Measurements from ENCODE around the gene IQSEC1.
"Not testable (repeated sequence)": the region's sequence is repeated elsewhere in the genome, so short reads cannot be mapped to it uniquely, and the experiment has no call there.

Gene IQSEC1

DNA sequence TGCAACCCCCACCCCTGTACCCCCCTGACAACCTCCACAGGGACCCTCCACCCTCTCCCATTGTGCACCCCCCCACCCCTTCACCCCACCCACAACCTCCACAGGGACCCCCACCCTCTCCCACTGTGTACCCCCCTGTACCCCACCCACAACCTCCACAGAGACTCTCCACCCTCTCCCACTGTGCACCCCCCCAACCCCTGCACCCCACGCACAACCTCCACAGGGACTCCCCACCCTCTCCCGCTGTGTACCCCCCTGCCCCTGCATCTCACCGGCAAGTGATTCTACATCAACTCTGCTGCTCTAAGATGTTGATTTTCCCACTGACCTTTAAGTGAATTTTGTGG, 180.4 kb downstream of the IQSEC1 start:
- DNase-seq (ENCODE audit: low read depth): no peak

DNA sequence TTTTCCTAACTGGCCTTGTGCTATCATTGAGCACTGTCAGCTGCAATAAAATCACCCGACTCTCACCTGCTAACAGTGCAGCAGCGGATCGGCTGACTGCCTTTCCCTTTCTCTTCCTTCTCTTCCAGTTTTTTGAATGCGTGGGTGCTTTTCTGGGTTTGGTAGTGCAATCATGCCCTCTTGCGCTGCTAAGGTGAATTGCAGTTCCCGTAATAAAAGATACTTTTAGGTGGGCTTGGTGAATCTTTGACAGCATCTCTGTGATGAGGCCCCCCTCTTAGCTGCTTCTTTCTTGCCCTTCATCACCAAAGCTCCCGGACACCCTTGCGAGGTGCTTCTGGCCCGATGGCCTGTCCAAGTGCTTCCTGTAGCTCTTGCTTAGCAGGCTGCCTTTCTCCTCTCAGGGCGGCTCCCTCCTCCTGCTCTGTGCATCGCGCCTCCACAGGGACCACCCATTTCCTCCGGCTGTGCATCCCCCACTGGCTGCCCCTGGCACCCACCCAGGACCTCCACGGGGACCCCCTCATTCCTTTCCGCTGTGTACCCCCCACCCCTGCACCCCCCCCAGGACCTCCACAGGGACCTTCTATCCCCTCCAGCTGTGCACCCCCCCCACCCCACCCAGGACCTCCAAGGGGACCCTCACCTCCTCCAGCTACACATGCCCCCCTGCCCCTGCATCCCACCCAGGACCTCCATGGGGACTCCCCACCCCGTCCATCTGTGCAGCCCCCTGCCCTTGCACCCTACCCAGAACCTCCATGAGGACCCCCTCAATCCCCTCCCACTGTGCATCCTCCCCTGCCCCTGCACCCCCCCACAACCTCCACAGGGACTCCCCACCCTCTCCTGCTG, 181.0 kb downstream of the IQSEC1 start:
- DNase-seq (ENCODE audit: low read depth): peak; percentile 21

DNA sequence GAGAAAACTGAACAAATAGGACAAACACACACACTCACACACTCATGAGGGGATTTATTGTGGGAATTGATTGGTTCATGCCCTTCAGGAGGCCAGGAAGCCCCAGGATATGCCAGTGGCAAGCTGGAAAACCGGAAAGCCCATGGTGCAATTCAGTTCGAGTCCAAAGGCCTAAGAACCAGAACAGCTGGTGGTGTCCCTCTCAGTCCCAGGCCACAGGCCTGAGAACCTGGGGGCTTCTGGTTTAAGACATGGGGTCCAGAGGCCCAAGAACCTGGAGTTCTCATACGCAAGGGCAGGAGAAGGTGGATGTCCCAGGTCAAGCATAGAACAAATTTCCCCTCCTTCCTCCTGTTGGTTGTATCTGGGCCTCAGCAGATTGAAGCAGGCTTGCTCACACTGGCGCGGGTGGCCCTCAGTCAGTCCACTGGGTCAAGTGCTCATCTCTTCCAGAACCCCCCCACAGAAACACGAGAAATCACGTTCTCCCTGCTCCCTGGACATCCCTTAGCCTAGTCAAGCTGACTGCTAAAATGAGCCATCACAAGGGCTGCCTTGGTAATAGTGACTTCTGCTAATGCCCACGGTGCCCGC, 181.7 kb downstream of the IQSEC1 start:
- DNase-seq (ENCODE audit: low read depth): no peak

DNA sequence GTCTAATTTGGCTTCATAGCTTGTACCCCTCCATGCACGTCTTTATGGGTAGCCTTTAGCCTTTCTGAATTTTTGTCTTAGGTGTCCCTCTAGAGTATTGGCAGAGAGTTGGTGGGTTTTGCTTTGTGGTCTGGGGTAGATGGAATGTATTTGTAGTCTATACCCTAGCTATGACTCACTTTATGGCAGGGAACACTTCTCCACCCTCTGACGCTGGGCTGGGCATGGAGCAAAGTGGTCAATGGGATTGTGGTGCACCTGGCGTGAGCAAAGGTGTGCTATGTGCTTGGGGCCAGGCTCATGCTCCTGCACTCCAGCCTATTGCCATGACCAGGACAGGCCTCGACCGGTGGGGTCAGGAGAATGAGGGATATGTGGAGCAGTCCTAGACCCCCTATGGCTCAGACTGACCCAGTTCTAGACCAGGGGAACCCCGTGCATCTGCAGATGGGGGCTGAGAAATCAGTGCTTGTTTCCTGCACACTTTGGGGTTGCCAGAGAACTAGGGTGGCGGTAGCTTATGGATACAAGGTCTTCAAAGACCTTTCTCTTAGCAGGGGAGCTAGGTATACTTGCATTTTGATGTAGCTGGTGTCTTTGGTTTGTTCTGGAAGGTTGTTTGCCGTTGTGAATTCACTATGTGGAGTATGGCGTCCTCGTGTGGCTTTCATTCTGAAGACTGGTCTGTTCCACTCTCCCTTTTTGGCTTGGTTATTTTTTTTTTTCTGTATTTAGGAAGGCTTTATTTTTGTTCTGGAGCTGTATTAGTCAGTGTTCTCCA, 182.4 kb downstream of the IQSEC1 start:
- no peak for DNase-seq (ENCODE audit: low read depth)

DNA sequence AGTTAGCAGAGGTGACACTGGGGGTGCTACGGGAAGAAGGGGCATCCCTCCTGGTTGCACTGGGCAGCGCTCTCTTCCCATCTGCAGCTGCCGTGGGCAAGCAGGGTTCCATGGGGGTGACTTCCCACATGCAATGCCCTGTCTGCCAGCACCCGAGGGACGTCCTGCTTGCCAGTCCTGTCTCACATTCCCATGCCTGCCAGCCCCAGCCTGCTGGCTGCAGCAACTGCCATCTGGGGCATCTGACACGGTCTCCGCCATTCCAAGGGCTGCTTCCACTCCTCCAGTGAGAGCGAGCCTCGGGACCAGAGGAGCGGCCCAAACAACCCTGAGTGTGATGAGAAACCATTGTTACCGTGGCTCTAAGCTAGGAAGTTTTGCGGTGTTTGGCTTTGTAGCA, 186.5 kb downstream of the IQSEC1 start:
- DNase-seq (ENCODE audit: low read depth): no peak

DNA sequence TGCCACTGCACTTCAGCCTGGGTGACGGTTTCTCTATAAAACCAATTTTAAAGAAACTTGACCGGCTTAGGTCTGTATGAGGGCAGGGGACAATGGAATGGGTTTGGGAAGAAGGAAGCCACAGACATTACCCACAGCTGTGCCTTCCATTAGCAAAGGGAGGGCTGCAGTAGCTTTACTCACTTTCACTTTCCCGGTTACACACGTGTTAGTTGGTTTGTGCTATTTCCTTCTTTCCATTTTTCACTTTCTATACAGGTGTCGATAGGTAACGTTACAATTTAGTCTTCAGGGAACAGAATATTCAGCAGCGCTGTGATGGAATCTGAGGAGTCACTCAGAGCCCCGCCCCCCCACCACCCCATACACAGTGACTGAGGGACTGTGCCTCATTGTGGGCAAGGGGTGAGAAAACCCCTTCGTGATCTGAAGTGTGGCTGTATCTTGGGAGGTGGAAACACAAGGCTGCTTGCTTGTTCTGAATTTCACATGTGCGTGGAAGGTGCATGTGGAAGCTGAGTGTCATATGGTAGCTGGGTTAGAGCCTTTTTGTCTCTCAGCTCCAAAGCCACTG, 187.0 kb downstream of the IQSEC1 start:
- DNase-seq (ENCODE audit: low read depth): no peak

DNA sequence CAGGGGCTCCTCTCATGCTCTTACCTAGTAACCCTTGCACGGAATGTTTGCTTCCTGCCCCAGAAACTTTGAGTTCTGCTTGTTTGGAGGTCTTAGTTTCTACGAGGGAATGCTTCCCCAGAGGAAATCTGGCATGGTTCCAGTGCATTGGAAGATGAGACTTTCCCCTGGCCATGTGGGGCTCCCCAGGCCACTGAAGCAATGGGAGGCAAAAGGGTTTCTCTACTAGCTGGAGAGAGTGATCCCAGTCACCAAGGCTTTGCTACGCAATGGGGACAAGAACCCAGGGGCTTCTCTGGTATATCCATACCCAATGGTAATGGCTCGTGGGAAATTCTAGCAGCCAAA, 187.7 kb downstream of the IQSEC1 start:
- DNase-seq (ENCODE audit: low read depth): no peak

DNA sequence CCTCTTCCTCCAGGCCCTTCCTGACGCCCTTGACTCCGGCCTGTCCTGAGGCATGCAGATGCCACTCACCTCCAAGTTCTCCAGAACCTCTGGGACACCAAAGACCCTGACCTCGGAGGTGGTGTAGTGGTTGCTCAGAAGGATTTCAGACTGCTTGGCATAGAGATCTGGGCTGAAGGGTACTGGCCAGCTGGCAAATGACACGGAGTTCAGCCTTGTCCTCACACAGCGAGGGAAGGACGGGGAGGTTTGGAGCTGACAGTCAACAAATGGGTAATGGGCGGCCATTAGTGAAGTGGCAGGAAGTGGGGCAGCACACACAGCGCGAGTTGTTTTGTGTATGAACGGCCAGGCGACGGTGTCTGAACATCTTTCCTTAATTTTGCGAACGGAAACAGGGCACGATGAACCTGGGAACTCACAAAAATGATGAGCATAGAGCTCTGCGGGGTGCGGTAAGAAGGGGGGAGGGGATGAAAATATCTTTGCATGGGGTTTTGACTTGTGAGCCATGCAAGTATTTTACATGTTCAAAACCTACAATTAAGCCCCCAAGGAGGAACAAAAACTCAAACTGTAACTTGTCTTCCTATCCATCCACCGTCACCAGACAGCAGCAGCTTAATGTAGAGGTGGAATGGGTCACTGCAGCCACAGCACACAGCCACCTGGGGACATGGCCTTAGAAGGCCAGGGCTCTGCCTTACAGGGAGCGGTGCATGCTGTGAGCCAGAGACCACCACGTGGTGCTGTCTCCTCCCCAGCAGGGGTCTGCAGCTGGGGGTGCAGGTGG, 188.2 kb downstream of the IQSEC1 start:
- no peak for DNase-seq (ENCODE audit: low read depth)

DNA sequence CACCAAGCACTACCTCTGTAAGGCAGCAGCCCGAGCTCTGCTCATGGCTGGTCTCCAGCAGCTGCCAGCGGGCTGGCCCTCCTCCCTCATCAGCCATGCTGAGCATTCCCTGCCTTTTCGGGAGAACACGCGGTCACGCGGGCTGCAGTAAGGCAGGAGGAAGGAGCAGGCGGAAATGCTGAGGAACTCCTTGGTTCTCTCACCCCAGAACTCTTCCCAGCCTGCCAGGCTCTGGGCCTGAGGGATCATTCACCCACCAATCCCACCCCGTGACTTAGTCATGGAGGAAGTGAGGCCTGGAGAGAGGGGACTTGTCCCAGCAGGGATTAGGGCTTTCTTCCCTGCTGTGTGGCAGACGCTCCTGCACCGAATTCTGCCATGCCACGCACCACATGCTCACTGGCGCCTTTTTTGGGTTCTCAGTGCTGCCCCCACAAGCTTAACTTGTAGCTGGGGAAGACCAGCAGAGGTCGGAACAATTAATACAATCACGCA, 189.0 kb downstream of the IQSEC1 start:
- no peak for DNase-seq (ENCODE audit: low read depth)

DNA sequence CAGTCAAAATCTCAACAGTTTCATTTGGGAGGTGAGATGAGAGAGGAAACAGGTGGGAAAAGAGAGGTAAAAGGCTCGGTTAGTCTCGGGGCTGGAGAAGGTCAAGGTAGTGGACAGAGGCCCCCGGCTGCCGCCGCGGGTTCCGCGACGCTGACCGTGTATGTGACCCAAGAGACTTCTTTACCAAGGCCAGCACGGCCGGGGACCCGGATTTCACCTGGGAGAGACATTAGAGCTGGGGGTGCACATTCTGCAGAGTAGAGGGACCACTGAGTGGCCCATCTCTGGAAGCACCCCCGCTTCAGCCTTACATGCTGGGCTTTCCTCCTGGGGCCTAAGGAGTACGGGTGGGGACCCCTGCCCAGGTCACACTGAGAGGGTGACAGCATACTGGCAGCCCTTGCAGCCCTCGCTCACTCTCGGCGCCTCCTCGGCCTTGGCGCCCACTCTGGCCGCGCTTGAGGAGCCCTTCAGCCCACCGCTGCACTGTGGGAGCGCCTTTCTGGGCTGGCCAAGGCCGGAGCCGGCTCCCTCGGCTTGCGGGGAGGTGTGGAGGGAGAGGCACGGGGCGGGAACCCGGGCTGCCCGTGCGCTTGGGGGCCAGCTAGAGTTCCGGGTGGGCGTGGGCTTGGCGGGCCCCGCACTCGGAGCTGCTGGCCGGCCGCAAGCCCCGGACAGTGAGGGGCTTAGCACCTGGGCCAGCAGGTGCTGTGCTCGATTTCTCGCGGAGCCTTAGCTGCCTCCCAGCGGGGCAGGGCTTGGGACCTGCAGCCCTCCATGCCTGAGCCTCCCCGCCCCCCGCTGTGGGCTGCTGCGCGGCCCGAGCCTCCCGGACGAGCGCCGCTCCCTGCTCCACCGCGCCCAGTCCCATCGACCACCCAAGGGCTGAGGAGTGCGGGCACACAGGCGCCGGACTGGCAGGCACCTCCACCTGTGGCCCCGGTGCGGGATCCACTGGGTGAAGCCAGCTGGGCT, 190.6 kb downstream of the IQSEC1 start:
- no peak for DNase-seq (ENCODE audit: low read depth)

DNA sequence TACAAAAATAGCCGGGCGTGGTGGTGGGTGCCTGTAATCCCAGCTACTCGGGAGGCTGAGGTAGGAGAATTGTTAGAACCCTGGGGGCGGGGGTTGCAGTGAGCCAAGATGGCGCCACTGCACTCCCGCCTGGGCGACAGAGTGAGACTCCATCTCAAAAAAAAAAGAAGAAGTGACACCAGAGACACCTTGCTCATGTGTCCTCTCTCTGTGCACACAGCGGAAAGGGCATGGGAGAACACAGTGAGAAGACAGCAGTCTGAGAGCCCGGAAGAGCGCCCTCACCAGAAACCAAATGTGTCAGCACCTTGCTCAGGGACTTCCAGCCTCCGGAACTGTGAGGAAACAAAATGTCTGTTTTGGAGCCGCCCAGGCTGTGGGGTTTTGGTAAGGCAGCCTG, 191.4 kb downstream of the IQSEC1 start:
- DNase-seq (ENCODE audit: low read depth): not testable (repeated sequence)

DNA sequence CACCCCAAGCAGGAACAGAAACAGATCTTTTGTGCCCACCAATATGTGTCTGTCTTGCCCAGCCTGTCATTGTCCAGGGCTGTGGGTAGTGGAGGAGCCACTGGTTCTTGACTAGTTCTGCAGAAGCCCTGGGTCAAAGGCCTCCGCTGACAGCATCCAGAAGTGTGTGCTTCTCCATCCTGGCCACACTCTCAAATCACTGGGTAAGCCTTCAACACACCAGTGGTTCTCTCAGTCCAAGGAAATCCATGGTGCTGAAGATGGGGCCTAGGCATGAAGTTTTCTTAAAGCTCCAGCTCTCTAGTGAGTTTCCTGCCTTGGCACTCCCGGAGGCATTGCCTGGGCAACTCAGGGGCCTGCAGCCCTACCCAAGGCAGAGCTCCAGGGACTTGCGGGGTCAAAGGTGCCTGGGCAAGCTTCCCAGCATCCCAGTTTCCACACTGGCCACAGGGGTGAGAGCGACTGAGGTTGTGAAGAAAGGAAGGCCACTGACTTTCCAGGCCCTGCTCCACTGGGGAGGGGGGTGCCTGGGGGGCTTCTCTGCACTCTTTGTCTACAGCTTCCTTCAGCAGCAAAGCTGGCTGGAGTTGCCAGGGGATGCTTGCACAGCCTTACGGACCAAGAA, 193.9 kb downstream of the IQSEC1 start:
- DNase-seq (ENCODE audit: low read depth): no peak

DNA sequence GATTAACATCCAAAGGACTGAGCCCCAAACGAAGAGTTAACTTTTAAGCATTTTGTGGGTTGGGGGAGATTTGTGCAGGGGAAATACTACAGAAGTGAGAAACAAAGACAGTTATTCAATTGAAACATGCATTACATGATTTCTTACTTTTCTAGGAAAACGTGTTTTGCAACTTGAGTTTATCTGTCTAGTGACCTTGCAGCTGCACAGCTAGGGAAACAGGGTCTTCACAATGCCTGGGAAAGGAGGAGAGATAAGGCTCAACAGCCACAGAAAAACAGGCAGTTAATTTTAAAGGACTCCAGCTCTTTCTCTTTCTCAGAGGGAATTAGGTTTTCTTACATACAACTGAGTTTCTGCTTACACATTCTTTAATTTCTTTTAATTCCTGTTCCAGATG, 194.5 kb downstream of the IQSEC1 start:
- DNase-seq (ENCODE audit: low read depth): not testable (repeated sequence)

DNA sequence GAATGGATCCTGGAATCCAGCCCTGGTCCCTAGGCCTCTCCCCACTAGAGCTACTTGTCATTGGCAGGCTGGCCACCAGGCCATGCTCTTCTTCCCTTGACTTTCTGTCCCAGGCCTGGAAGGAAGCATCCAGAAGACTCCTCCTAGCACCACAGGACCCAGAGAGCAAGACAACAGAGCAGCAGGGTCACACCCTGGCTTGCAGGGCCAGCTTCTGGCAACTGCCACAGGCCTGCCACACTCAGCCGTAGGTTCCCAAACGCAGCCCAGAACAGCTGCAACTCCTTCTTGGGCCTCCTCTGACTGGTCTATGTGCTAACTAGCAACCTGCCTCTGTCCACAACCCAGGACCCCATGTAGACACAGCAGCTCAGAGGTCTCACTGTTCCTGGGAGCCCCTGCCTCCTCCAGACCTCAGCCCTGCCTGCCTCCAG, 195.1 kb downstream of the IQSEC1 start:
- no peak for DNase-seq (ENCODE audit: low read depth)

DNA sequence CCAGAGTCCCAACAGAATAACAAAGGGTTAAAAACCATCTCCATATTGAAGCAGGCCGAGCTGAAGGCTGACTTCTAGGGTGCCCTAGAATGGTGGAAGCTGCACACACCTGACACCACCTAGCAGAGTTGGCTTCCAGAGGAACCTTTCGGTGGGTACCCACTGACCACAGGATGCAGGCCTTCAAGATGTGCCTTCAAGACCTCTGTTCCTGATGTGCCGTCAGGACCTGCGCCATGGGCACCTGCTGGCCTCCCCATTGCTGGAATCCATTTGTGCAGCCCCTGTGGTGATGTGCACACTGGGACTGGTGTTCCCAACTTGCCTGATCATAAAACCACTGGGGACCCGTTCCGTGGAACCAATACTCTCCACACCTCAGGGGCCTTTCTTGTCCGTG, 196.2 kb downstream of the IQSEC1 start:
- DNase-seq (ENCODE audit: low read depth): no peak

DNA sequence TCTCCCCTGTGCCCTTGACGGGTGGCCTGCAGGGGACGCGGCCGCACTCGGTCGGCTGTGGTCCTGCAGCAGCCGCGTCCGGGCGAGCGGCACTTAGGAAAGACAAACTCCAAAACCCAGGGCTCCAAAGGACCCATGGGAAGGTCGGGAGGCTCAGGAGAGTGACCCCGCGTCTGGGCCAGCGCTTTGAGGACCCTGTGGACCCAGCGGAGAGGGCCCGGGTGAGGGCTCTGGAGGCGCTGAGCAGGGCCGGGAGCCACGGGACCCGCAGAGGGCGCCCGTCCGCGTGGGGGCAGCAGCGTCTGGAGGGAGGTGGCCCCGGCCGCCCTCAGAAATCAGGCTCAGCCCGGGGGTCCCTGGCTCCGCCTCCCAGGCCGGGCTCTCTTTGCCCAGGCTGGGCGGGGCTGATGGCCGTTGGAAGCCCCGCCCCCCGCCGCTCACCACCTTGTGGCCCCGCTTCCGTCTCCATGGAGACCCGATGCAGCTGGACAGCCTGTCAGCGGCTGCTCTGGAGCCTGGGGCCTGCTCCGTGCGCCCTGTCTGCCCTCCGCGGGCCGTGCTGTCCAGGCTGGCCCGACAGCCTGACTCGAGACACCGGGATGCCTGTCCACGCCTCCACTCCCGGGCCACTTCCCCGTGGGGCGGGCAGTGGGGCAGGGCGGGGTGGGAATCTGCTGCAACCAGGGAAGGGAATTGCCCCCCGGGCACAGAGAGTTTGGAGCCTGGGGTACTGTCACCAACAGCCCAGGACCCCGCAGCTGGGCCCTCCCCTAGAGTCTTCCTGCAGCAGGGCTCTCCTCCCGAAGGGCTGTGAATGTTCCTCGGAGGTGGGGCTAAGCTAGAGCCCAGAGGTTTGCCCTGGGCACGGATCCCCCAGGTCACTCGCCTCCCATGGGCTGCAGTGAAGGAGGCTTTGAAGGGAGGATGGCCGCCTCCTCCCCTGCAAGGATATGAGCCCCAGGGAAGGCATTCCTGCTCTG, 197.1 kb downstream of the IQSEC1 start:
- no peak for DNase-seq (ENCODE audit: low read depth)

DNA sequence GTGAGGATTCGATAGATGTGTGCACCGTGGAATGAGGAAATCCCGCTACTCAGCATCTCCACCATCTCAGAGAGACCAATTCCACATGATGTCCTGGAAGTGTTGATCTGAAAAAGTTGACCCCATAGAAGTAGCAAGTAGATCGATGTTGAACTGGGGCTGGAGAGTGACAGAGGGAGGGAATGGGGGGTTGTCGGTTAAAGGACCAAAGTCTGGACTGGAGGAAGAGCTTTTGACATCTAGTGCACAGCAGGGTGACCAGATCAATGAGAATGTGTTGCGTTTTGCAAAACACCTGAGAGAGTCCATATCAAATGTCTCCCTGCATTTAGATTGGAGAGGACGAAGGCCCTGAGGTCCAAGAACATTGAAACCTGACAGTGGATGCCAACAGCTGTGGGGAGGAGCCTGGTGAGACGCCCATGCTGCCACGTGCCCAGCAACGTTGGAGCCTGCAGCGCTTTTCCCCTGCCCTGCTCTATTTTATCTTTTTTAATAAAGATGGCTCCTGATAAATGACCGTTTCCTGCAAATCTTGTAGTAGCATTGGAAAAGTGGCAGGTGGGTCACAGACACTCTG, 201.7 kb downstream of the IQSEC1 start:
- DNase-seq (ENCODE audit: low read depth): no peak

DNA sequence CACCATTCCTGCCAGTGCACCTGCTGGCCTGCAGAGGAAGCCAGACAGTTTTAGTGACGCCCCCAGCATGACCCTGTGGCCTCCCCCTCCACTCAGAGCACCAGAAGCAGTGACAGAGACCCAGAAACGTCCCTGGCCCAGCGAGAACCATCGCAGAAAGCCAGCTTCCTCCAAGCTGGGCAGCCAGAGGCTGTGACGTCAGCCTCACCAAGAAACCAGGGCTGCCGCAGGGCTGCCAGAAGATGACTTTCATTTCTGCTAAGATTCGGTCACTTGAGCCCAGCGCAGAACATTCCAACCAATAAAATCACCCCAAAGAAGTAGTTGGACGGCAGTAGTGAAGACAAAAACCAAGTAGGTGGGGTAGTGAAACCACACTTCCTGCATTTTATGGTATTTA, 202.3 kb downstream of the IQSEC1 start:
- no peak for DNase-seq (ENCODE audit: low read depth)

All from stimulated activated CD4-positive, alpha-beta T cell treated with anti-CD3 and anti-CD28 coated beads, Interleukin-2, amount 100 ng/mL, for 4 hours (primary cell).